COLO829 (cell line): Measurements from ENCODE around the gene MYBPHL.
"Not testable (repeated sequence)": the region's sequence is repeated elsewhere in the genome, so short reads cannot be mapped to it uniquely, and the experiment has no call there.

Experiments used
- DNase-seq: peaks from one replicate; pipeline ENCODE4 v3.0.0; 2012; ENCODE audit warnings: low spot score

Gene MYBPHL

DNA sequence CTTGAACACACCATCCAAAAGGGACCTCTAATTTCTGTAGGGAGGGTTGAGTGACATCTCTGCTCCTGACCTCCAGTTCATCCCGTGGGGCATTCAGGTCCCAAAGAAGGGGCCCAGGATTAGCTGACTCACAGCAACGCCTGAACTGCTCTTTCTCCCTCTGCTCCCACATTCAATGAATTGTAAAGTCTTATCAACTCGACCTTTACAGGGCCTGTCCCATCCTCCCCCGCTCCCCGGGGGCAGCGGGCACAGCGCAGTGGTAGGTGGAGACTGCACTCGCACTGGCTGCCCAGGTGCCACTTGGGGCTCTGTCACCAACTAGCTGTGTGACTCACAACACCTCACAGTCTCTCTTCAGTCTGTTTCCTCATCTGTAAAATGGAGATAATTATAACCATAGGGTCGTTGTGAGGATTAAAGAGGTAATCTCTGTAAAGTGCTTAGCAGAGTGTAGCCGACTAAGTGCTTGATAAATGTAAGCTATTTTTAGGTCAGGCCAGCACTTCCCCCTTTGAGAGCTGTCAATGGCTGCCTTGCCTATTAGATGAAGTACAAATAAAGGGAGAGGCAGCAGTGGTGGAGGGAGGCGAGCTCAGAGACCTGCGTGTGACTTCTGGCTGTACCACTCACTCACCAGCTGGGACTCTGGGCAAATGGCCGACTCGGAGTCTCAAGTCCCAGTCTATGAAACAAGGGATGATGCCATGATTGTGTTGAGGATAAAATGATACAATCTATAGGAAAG lies 637 bp upstream of the MYBPHL start:
- no peak for DNase-seq

DNA sequence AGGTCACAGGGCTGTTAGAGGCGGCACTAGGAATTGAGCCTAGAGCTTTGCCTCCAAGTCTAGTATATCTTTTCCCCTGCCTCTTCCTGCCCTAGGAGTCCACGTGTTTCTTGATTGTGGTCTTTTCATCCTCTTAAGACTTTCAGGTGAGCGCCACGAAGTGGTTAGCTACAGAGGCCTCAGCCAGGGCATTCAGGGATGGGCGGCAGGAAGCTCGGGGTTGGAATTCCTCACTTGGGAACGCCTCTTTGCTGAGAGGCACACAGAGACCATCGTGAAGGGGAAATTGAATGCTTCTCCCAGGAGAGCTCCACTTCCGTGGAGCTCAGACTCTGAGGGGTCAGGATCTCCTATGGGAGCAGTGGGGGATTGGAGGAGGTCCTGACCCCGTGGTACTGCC lies 820 bp downstream of the MYBPHL start:
- not testable (repeated sequence) for DNase-seq

DNA sequence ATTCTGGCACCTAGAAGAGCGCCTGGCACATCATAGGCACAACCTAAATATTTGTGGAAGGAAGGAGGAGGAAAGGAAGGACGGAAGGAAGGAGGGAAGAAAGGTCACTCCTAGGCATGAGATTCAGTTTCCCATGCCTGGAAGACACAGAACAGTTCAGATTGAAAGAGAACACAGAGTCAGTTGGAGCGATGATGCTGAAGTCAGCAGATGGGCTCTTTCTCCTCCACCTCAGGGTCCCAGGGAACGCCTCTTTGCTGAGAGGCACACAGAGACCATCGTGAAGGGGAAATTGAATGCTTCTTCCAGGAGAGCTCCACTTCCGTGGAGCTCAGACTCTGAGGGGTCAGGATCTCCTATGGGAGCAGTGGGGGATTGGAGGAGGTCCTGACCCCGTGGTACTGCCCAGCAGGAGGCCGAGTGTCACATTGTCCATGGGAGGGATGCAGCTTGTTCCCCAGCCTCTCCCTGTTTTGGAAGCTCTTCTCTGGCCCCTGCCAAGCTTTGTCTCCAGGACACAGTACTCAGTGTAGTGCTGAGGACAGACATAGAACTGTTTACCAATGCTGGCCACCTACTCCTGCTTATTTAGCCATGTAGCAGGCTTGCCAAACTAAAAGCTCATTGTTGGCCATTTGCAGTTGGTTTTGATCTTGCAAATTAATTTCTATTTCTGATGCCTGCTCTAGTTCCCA lies 2.4 kb downstream of the MYBPHL start:
- DNase-seq, result peak; percentile 17

DNA sequence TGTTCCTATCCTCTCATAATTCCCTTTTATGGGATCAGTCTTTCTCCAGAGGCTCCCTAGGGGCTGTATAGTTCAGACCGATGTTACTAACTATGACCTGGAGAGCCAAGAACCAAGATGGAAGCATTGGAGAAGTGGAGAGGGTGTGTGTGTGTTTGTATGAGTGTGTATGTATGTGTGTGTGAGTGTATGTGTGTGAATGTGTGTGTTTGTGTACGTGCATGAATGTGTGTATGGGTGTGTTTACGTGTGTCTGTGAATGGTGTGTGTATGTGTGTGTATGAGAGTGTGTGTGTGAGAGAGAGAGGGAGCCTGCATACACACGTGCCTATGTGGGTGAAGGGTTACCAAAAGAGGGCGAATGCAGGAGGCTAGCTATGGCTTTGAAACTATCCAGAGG lies 4.9 kb downstream of the MYBPHL start:
- no peak for DNase-seq

DNA sequence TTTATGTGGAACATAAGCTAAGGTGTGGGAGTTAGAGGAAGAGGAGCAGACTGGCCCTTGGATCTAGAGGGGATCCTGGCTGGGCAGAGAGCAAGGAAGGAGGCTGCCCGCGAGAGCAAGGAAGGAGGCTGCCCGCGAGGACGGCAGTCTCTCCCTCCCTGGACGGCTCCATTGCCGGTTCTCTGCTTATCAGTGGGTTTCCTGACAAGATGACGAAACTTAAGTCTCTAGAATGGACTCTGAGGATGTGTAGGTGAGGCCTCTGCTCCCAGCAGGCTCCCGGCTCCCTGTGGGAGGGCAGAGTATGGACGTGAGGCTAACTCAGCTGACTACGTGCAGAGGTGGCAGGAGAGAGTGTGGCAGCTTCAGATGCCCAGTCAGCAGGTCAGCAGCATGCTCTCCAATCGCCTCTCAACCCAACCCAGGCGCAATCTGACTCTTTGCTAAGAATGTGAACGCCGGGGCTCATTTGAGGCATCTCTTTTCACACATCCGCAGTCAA lies 6.1 kb downstream of the MYBPHL start:
- DNase-seq, result no peak

DNA sequence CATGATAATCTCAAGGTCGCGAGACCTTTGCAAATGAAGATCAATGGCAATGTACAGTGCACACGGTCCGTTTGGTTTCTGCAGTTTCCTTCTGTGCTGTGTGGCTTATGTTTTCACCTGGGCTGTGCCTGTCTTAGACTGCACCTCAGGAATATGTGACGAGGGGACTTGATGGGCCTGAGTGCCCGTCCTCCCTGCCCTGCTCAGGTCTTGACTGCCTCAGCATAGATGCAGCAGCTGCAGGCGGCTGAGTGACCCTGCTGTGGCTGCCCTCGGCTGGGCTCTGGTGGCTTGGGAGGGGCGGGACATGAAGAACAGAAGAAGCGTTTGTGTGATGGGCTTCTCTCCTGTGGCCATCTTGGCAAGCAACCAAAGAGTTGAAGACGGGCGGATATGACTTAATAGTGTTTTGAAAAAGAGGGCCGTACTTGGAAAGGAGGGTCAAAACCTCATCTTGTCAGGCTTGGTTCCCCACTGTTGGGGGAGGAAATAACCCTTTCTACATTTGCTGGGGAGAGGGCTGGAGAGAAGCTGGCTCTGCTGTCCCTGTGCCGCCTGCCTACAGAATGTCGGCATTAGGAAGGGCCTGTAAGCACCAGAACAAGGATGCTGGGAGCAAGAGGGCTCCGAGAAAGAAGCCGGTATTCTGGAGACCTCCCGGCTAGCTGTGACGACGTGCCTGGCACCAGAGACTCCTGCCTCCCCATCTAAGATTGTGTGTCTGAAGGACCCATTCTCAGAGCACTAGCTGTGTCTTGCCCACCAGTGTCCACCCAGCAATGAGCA lies 7.1 kb downstream of the MYBPHL start:
- DNase-seq, result peak; percentile 94

DNA sequence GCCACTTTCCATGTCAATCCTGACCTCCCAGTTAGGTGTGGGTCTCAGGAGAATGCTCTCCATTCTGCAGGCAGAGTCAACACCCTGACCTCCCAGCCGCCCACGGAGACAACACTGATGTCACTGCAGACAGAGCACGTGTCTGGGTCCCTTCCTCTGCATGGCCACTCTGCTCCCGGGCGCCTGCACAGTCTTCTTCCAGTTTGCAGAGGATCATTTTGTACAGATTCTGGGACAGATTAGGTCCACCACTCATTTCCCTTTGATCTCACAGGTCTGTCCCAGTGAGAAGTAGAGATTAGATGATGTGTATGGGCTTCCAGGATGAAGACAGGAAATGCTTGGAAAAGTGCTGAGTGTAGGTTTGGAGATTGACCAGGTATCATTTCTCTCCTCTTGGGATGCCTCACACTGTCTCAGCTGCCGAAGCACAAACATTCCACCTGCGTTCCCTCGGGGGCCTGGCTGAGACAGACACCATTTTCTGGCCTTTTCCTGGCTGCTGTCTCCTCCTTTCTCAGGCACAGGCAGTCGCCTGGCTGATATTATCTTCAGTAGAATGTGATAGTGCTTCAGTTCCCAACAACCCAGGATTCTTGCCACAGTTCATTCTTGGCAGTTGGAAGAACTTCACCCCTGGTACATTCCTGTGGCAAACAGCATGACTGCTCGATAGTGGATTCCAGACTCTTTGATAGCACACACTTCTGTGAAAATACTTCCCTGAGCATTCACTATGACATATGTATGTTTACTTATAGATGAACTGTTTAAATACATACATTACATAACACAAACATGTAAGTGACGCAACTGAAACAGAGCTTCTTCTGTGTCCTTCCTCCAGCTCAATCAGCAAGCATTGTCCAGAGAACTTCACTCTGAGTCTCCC lies 7.9 kb downstream of the MYBPHL start:
- peak; percentile 32 for DNase-seq

DNA sequence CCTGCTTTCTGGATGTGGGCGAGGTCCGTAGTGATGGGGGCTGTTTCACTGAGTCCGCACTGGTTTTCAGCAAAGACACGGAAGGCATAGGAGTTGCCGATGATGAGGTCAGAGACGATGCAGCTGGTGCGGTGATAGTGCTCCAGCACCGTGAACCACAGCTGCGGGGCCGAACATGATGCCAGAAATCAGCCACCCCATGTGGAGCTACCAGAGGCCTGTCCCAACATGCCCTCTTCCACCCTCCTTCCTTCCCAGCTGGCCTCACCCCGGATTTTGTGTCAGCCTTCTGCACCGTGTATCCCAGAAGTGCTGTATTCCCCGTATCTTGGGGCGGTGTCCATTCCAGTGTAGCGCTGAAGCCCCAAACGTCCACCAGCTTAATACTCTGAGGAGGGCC lies 10.0 kb downstream of the MYBPHL start:
- no peak for DNase-seq

DNA sequence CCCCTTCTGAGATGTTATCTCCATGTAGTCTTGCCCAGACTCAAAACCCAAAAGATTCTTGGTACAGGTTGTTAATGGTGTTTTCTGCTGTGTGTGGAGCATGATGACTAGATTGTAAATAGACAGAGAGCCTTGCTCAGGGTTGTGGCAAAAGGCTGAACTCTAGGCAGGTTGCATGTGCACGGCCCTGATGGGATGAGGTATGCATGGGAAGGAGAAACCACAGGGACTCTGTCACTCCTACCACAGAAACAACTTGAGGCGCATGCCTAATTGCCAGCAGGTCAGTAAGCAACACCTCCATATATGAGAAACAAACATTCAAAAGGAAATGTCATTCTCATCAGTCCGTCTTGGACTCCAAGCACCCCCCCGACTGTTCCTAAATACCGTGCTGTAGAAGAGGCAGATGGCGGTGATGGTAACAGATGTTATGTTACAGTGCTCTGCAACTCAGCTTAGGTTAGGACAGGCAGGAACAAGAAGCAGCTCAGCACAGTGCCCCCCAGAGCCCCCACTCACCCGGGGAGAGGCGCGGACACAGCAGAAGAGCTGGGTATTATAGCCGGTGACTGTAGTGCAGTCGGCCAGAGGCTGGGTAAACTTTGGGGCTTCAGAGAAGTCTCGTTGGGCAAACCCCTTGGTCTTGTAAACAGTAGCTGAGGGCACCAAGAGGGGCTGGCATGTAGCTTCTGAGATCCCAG lies 10.9 kb downstream of the MYBPHL start:
- no peak for DNase-seq

DNA sequence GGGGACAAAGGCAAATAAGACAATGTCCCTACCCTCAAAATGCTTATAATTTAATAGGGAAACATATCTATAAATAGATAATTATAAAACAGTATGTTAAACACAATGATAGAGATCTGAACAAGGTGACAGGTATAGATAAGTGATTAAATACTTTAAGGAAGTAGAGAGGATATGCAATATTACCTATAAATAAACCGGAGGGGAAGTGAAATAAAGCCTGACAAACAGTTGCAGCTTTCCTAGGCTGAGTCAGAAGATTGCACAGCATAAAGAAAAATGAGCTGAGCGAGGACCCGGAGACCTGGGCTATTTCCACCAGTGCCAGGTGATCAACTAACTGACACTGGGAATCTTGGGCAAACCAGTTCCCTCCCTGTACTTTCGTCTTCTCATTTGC lies 12.3 kb downstream of the MYBPHL start:
- no peak for DNase-seq

DNA sequence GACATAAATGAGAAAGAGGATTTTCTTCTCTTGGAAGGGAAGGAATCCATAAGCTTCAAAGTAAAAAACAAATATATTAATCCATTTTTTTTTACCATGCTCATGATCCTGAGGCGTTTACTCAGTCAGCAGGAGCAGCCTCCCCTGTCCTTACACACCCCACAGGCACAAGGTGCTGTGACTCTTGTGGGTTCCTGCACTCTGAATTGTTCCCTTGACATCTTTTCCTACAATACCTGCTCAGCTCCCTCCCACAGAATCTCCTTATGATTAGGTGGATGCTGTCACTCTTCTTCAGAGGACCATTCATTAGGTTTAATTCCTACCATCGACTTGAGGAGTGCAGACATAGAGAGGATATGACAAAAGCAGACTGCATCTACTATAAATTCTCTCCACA lies 13.8 kb downstream of the MYBPHL start:
- DNase-seq, result no peak

DNA sequence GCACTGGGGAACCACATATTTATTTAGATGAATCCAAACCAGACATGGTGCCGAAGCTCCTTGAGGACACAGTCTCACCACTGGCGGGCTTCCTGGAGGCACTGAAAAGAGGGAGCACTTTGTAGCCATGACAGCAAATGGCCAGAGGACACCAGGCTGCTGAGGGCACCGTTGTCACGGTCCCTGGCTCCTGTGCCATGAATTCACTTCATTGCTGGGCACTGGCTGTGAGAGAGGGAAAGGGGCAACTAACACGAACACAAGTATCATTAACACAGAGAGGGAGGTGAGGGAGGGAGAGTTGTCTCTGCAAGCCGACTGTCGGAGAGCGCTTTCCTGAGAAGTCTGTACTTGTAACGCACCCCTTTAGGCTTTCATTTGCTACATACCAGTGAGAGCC lies 14.4 kb downstream of the MYBPHL start:
- no peak for DNase-seq

DNA sequence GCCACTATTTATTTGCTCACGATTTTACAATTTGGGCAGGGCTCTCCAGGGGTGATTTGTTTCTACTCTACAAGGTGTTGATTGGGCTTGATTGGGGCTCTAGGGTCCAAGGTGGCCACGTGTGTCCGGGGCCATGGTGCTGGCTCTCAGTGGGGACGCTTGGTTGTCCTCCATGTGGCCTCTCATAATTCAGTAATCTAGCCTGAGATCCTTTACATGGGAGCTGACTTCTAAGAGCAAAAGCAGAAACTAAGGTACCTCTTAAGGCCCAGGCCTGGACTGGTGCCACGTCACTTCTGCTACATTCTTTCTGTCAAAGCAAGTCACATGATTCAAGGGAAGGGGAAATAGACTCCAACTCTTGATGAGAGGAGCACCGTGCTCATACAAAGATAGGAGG lies 15.8 kb downstream of the MYBPHL start:
- no peak for DNase-seq

DNA sequence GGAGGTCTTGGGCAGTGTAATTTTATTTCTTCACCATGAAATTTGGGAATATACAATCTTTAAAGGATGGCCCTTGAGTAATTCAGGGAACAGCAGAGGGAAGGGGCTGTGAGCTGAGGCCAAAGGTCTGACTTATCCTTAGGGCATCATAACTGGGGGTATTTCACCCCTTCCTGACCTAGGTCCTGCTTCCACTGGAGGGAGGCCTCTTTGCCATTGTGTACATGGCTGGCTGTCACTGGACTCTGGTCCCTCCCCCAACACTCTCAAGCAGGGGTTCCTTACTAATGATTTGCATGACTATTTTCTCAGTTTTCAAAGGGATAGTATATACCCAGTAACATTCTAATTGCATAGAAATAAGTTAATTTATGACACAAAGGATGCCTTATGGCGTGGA lies 16.7 kb downstream of the MYBPHL start:
- DNase-seq, result no peak

DNA sequence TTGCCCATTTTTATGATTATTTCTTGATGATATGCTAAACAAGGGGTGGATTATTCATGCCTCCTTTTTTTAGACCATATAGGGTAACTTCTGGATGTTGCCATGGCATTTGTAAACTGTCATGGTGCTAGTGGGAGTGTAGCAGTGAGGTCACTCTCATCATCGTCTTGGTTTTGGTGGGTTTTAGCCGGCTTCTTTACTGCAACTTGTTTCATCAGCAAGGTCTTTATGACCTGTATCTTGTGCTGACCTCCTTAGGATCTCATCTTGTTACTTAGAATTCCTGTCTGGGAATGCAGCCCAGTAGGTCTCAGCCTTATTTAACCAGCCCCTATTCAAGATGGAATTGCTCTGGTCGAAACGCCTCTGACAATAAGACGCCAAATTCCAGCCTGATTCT lies 20.0 kb downstream of the MYBPHL start:
- DNase-seq, result not testable (repeated sequence)

DNA sequence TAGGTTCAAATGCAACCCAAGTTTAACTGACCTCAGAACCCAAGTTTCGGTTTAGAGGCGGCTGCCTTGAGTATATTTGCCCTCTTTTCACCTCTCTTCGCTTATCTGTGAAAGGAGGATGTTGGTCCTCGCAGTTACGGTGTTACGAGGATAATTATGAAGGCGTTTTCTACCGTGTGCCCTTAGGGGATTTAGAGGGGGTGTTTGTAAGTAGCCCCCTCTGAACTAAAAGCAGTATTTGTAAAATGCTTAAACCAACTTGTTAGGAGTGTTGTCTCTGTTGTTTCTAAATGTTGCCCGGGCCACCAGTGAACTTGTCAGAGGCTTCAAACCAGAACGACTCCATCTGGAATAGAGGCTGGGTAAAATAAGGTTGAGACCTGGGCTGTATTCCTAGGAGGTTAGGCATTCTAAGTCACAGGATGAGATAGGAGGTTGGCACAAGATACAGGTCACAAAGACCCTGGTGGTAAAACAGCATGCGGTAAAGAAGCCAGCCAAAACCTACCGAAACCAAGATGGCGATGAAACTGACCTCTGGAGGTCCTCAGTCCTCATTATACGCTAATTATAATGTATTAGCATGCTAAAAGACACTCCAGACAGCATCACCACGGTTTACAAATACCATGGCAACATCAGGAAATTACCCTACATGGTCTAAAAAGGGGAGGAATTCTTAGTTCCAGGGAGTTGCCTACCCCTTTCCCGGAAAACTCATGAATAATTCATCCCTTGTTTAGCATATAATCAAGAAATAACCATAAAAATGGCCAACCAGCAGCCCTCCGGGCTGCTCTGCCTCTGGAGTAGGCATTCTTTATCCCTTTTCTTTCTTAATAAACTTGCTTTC lies 22.8 kb downstream of the MYBPHL start:
- no peak for DNase-seq

DNA sequence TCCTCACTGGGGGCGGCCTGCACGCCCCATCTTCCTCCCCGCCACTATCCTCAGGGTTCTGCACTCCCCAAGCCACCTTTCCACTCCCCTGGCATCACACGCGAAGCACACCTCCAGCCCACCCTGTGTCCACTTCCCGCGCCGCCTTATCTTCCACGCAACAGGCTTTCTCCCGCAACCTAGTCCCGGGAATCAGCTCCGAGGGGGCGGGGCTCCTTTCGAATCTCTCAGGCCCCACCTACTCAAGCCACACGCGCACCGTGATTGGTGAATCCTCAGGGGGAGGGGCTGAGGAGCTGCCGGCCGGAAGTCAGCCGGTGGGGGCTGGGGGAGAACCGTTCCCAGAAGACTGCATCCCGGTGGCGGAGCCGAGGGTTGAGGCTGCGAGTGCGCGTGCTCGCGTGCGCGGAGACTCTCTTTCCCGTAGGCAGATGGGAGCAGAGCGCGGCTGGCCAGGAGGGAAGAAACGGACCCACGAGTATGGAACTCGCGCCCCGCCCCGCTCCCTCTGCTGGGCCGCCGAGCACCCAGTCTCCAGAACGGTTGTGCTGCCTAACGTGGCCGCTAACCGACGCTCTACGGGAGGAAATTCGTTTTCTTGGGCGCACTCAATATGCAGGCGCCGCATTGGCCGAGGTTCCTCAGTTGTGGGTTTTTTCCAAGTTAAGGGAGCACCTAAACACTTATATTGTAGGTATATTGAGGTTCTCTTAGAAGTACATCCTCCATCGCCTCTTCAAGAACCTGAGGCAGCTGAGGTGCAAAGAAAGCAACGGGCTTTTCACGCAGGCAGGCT lies 23.7 kb downstream of the MYBPHL start, which contains the start of gene PSRC1:
Gene PSRC1, minus strand, starts transcription at position 194 of the 796 bp plus-strand sequence.
- DNase-seq, result peak; percentile 86

DNA sequence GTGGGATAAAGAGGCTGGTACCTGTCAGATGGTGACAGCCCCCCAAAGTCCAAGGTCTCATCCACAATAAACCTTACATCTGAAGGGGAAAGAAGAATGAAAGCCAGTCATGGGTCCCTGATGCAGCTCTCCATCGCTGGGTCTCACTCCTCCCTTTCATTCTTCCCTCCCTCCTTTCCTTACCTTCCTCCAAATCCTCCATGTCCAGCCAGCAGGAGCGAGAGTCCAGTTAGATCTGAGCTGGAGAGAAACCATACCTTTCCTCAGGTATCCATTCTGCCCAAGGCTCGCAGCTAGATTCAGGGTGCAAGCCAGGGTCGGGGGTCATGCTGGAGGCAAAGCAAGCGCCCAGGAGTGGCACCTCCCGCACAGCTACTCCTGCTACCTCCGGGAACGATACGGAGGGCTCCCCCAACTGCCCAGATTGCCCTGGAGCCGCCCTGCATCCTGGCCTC lies 24.3 kb downstream of the MYBPHL start:
- DNase-seq, result no peak
